Hypothalamus (tissue), 51 donors: ENCODE measurements around the gene LY6G6C.
A peak's percentile ranks its signal among the peaks of the same experiment; 100 is the strongest.

Source experiments
- DNase-seq, 51 donors: peaks; one replicate each; lab custom pipeline; 2025; lab: John Stamatoyannopoulos, UW

The LY6G6C gene

GRCh38 chr6:31742894-31743293 is 21.3 kb upstream of the LY6G6C start:
- DNase-seq = no peak

GRCh38 chr6:31741815-31742214 is 20.3 kb upstream of the LY6G6C start:
- DNase-seq = no peak

GRCh38 chr6:31740397-31741223 is 19.1 kb upstream of the LY6G6C start:
- DNase-seq = peak in 3 of 51 donors; percentile 19 to 41 (median 32)

- DNase-seq = peak in 50 of 51 donors; percentile 80 to 98 (median 94)
Measured at GRCh38 chr6:31739639-31740396, 18.3 kb upstream of the LY6G6C start, which contains the start of gene MSH5. TSS of gene MSH5 (plus strand) at chr6:31740005. CDS start at chr6:31740467, 462 bp downstream.

GRCh38 chr6:31737991-31738979 is 16.7 kb upstream of the LY6G6C start:
- peak in 4 of 51 donors; percentile 6 to 33 (median 16) for DNase-seq

- no peak for DNase-seq
Measured at GRCh38 chr6:31737315-31737990, 15.9 kb upstream of the LY6G6C start.

GRCh38 chr6:31736768-31737314 is 15.3 kb upstream of the LY6G6C start:
- DNase-seq = no peak

GRCh38 chr6:31736021-31736767 is 14.6 kb upstream of the LY6G6C start, which contains the start of gene CLIC1:
TSS of gene CLIC1 (minus strand) at chr6:31736530. CDS start at chr6:31736300, 230 bp downstream.
- peak in 19 of 51 donors; percentile 5 to 71 (median 22) for DNase-seq

- DNase-seq = peak in 4 of 51 donors; percentile 19 to 34 (median 24)
Measured at GRCh38 chr6:31734821-31735406, 13.4 kb upstream of the LY6G6C start.

- DNase-seq = no peak
Measured at GRCh38 chr6:31734247-31734820, 12.8 kb upstream of the LY6G6C start.

- no peak for DNase-seq
Measured at GRCh38 chr6:31733734-31734133, 12.2 kb upstream of the LY6G6C start.

- no peak for DNase-seq
Measured at GRCh38 chr6:31732029-31732428, 10.5 kb upstream of the LY6G6C start.

- DNase-seq = no peak
Measured at GRCh38 chr6:31730631-31731086, 9.1 kb upstream of the LY6G6C start.

- peak in 43 of 51 donors; percentile 15 to 82 (median 63) for DNase-seq
Measured at GRCh38 chr6:31729979-31730630, 8.6 kb upstream of the LY6G6C start.

GRCh38 chr6:31729515-31729978 is 8.0 kb upstream of the LY6G6C start:
- peak in 50 of 51 donors; percentile 15 to 89 (median 73) for DNase-seq

GRCh38 chr6:31728767-31729514 is 7.4 kb upstream of the LY6G6C start, which contains the start of gene DDAH2:
TSS of gene DDAH2 (minus strand) at chr6:31729299. CDS start at chr6:31729161, 138 bp downstream.
- DNase-seq = no peak
